OCI-LY7 (cell line): ENCODE data around the gene C9orf40. TPM values are rescaled to one million over a fixed set of nuclear protein-coding genes. Genes with fewer than 3 reads are reported as not detected.

Source experiments
- BruUV-seq: library from RNA; stranded (reverse); fragments of 400-500 nt; replicated peaks from 2 replicates; lab custom pipeline; 2021; lab: Mats Ljungman, UMichigan
- CTCF ChIA-PET: fragments of 300-600 bp; sonication (Branson Sonifier 250); formaldehyde crosslinking; loops from one replicate; lab custom pipeline; 2022; ENCODE audit warnings: antibody characterized with exemption; ENCODE audit not compliant: unreplicated experiment; lab: Charles Lee
- POLR2A ChIA-PET: fragments of 300-600 bp; sonication (Branson Sonifier 250); formaldehyde crosslinking; loops from one replicate; lab custom pipeline; 2022; ENCODE audit warnings: antibody characterized with exemption; lab: Charles Lee
- DNase-seq: peaks from one replicate; pipeline ENCODE4 v3.0.0-alpha.2; 2015; ENCODE audit warnings: low spot score
- H2AFZ ChIP-seq: fragments of 200-600 bp; sonication (generic), shearing (Covaris generic); 2 replicates; pipeline ENCODE4 v1.6.1; 2014; ENCODE audit warnings: mild to moderate bottlenecking, antibody characterized with exemption, low read length, moderate library complexity
- H3K27ac ChIP-seq: fragments of 200-600 bp; sonication (generic); 2 replicates; pipeline ENCODE4 v1.5.1; 2014; ENCODE audit warnings: mixed run types, low read depth, mild to moderate bottlenecking, moderate library complexity, low read length, inconsistent platforms; ENCODE audit not compliant: poor library complexity, severe bottlenecking
- H3K36me3 ChIP-seq: fragments of 200-600 bp; sonication (generic); 2 replicates; pipeline ENCODE4 v1.6.1; 2014; ENCODE audit warnings: mild to moderate bottlenecking, antibody characterized with exemption, low read length, moderate library complexity, mixed read lengths; ENCODE audit not compliant: insufficient read depth
- H3K4me1 ChIP-seq: fragments of 200-600 bp; sonication (generic); 2 replicates; pipeline ENCODE4 v1.5.1; 2014; ENCODE audit warnings: mild to moderate bottlenecking, low read length; ENCODE audit not compliant: insufficient read depth, poor library complexity, severe bottlenecking
- H3K4me2 ChIP-seq: fragments of 200-600 bp; sonication (generic); 2 replicates; pipeline ENCODE4 v1.6.1; 2014; ENCODE audit warnings: mild to moderate bottlenecking, low read length
- H3K4me3 ChIP-seq: fragments of 200-600 bp; sonication (generic); 2 replicates; pipeline ENCODE4 v1.5.1; 2014; ENCODE audit warnings: mild to moderate bottlenecking, low read depth, low read length; ENCODE audit not compliant: poor library complexity, severe bottlenecking
- H3K79me2 ChIP-seq: fragments of 200-600 bp; sonication (generic); 2 replicates; pipeline ENCODE4 v1.6.1; 2016; ENCODE audit warnings: low read depth, mild to moderate bottlenecking, low read length, moderate library complexity, mixed read lengths; ENCODE audit not compliant: insufficient read depth
- H3K9me2 ChIP-seq: fragments of 200-600 bp; sonication (generic); 2 replicates; pipeline ENCODE4 v1.6.1; 2016; ENCODE audit warnings: mild to moderate bottlenecking, low read length, mixed read lengths; ENCODE audit not compliant: insufficient read depth
- H3K9me3 ChIP-seq: fragments of 200-600 bp; sonication (generic); 2 replicates; pipeline ENCODE4 v1.6.1; 2014; ENCODE audit warnings: mild to moderate bottlenecking, mixed run types, low read length, mixed read lengths
- H4K20me1 ChIP-seq: fragments of 200-600 bp; sonication (generic); 2 replicates; pipeline ENCODE4 v1.6.1; 2014; ENCODE audit warnings: mild to moderate bottlenecking, antibody characterized with exemption, low read length, moderate library complexity, mixed read lengths; ENCODE audit not compliant: insufficient read depth
- CTCF ChIP-seq: fragments of 200-600 bp; sonication (generic); conservative IDR thresholded peaks from 2 replicates; pipeline ENCODE4 v1.5.1; 2014; ENCODE audit warnings: mild to moderate bottlenecking, antibody characterized with exemption, low read length, moderate library complexity, mixed read lengths
- EZH2phosphoT487 ChIP-seq: fragments of 200-600 bp; sonication (generic); IDR thresholded peaks from 2 replicates; pipeline ENCODE4 v1.6.1; 2018; ENCODE audit warnings: low read depth, borderline replicate concordance, mild to moderate bottlenecking, mixed run types, antibody characterized with exemption, low read length, moderate library complexity, mixed read lengths
- intact Hi-C: fragments of 100-400 bp; cut with micrococcal nuclease; formaldehyde crosslinking; loops from one replicate; pipeline ENCODE4 v1.10.0; 2022; ENCODE audit not compliant: unreplicated experiment
- total RNA-seq, 2 experiments: library from RNA; depleted of rRNA in 1 of 2; stranded (reverse); fragments of >200 nt in 1 of 2; shearing (Covaris generic) in 1 of 2; gene quantifications; 2 replicates each; pipeline ENCODE4 v1.2.3, GENCODE V29; 2014 to 2022

C9orf40 gene
- total RNA-seq, 2 experiments from 2014 or later, result 19.8 to 41.3 TPM

- H3K27ac ChIP-seq, result no peak overlapping the region
- no peaks in the 10 kb centered on the region for H3K79me2 ChIP-seq
- H4K20me1 ChIP-seq, result peaks cover 11% of the 10 kb centered on the region; the same call in 1 of the 2 replicates
- H3K4me1 ChIP-seq, result no peaks in the 10 kb centered on the region
- CTCF ChIA-PET, result no interaction called here
- TF ChIP-seq CTCF (no peak), EZH2phosphoT487 (no peak)
- H3K4me2 ChIP-seq, result no peak overlapping the region
- peaks cover 45% of the 10 kb centered on the region for H3K36me3 ChIP-seq
- intact Hi-C loops, result no loop called here
- no TSS peak for BruUV-seq
- H3K9me2 ChIP-seq, result no peaks in the 10 kb centered on the region
- no peak overlapping the region for H2AFZ ChIP-seq
- POLR2A ChIA-PET, result interaction anchor here (1.1 kb wide), 1 partner anchor 87 kb away, joined by 3 read pairs; the partner anchor contains the start of genes NMRK1 and OSTF1
- H3K9me3 ChIP-seq, result no peaks in the 10 kb centered on the region
- no peak for DNase-seq
- H3K4me3 ChIP-seq, result no peak overlapping the region
Measured at GRCh38 chr9:75000835-75001234, 48.1 kb upstream of the C9orf40 start.

- no peak overlapping the region for H3K4me3 ChIP-seq
- peaks cover 82% of the 10 kb centered on the region for H3K36me3 ChIP-seq
- no peaks in the 10 kb centered on the region for H3K9me3 ChIP-seq
- H3K9me2 ChIP-seq, result no peaks in the 10 kb centered on the region
- H3K27ac ChIP-seq, result no peak overlapping the region
- intact Hi-C loops, result no loop called here
- DNase-seq, result no peak
- no peaks in the 10 kb centered on the region for H3K79me2 ChIP-seq
- TF ChIP-seq EZH2phosphoT487, result no peak
- no peak for TF ChIP-seq CTCF
- no TSS peak for BruUV-seq
- ChIA-PET CTCF (no interaction called here), POLR2A (no interaction called here)
- no peak overlapping the region for H3K4me2 ChIP-seq
- H2AFZ ChIP-seq, result no peak overlapping the region
- no peaks in the 10 kb centered on the region for H4K20me1 ChIP-seq
- H3K4me1 ChIP-seq, result no peaks in the 10 kb centered on the region
Measured at GRCh38 chr9:74985041-74985440, 32.3 kb upstream of the C9orf40 start.

- BruUV-seq, result no TSS peak
- no peak for DNase-seq
- intact Hi-C loops, result no loop called here
- Histone ChIP-seq H3K4me3 (no peak overlapping the region), H4K20me1 (no peaks in the 10 kb centered on the region), H3K27ac (no peak overlapping the region), H3K9me2 (no peaks in the 10 kb centered on the region), H3K4me2 (no peak overlapping the region), H3K79me2 (no peaks in the 10 kb centered on the region), H3K4me1 (no peaks in the 10 kb centered on the region), H2AFZ (no peak overlapping the region), H3K9me3 (no peaks in the 10 kb centered on the region), H3K36me3 (peaks cover 82% of the 10 kb centered on the region)
- TF ChIP-seq EZH2phosphoT487, result no peak
- no peak for TF ChIP-seq CTCF
- CTCF ChIA-PET, result no interaction called here
- POLR2A ChIA-PET, result no interaction called here
Measured at GRCh38 chr9:74983709-74984108, 31.0 kb upstream of the C9orf40 start.
